ENCODE measurements around the gene LMBR1.

Gene LMBR1

GRCh38 chr7:156642306-156643045 lies 250.5 kb downstream of the LMBR1 start:
- H3K36me3 ChIP-seq (ENCODE audit: low read length) = no peaks in the 10 kb centered on the region
- H3K4me2 ChIP-seq (ENCODE audit: low read depth, low read length, poor library complexity, severe bottlenecking) = no peak overlapping the region
- H3K27me3 ChIP-seq (ENCODE audit: low read length) = no peaks in the 10 kb centered on the region
- H3K4me3 ChIP-seq (ENCODE audit: insufficient read depth, low read length, poor library complexity, severe bottlenecking) = no peak overlapping the region
- no peaks in the 10 kb centered on the region for H3K9me2 ChIP-seq (replicated peaks; ENCODE audit: insufficient read depth, low read length)
- H3K27ac ChIP-seq (ENCODE audit: low read depth, low read length) = no peak overlapping the region
- no peak overlapping the region for H2AFZ ChIP-seq (ENCODE audit: low read depth, low read length, severe bottlenecking)
- no peaks in the 10 kb centered on the region for H4K20me1 ChIP-seq (ENCODE audit: low read depth, low read length)
- TF ChIP-seq EZH2phosphoT487 (conservative IDR thresholded peaks at IDR 0.05; ENCODE audit: low read length) (no peak), CTCF (IDR thresholded peaks at IDR 0.05; ENCODE audit: insufficient read depth, low read length, poor library complexity, severe bottlenecking) (no peak)
- no peak overlapping the region for H3K9ac ChIP-seq (ENCODE audit: low read length)
- H3K79me2 ChIP-seq (ENCODE audit: insufficient read depth, low read length) = no peaks in the 10 kb centered on the region
- no peaks in the 10 kb centered on the region for H3K9me3 ChIP-seq (ENCODE audit: insufficient read depth, low read length)
- no peaks in the 10 kb centered on the region for H3F3A ChIP-seq (ENCODE audit: insufficient read depth)

GRCh38 chr7:156640949-156641485 lies 252.0 kb downstream of the LMBR1 start:
- peak overlapping the region; percentile 91 for H2AFZ ChIP-seq (ENCODE audit: low read depth, low read length, severe bottlenecking)
- peak overlapping the region; percentile 70 for H3K4me3 ChIP-seq (ENCODE audit: insufficient read depth, low read length, poor library complexity, severe bottlenecking)
- no peaks in the 10 kb centered on the region for H3K9me3 ChIP-seq (ENCODE audit: insufficient read depth, low read length)
- no peaks in the 10 kb centered on the region for H3K79me2 ChIP-seq (ENCODE audit: insufficient read depth, low read length)
- no peak for TF ChIP-seq CTCF (IDR thresholded peaks at IDR 0.05; ENCODE audit: insufficient read depth, low read length, poor library complexity, severe bottlenecking)
- no peak for TF ChIP-seq EZH2phosphoT487 (conservative IDR thresholded peaks at IDR 0.05; ENCODE audit: low read length)
- no peaks in the 10 kb centered on the region for H3K36me3 ChIP-seq (ENCODE audit: low read length)
- H3K9me2 ChIP-seq (replicated peaks; ENCODE audit: insufficient read depth, low read length) = no peaks in the 10 kb centered on the region
- no peaks in the 10 kb centered on the region for H4K20me1 ChIP-seq (ENCODE audit: low read depth, low read length)
- no peaks in the 10 kb centered on the region for H3F3A ChIP-seq (ENCODE audit: insufficient read depth)
- no peaks in the 10 kb centered on the region for H3K27me3 ChIP-seq (ENCODE audit: low read length)
- peak overlapping the region; percentile 85 for H3K4me2 ChIP-seq (ENCODE audit: low read depth, low read length, poor library complexity, severe bottlenecking)
- peak overlapping the region; percentile 84 for H3K9ac ChIP-seq (ENCODE audit: low read length)
- H3K27ac ChIP-seq (ENCODE audit: low read depth, low read length) = peak overlapping the region; percentile 16

GRCh38 chr7:156640257-156640948 lies 252.6 kb downstream of the LMBR1 start, which contains the start of gene RNF32:
Gene RNF32, plus strand, starts transcription at chr7:156640774. Its CDS starts 3,104 bp downstream, at chr7:156643878.
- peak within 1 kb of the TSS; percentile 16 for H3K27ac ChIP-seq (ENCODE audit: low read depth, low read length)
- peak within 1 kb of the TSS; percentile 93 for H2AFZ ChIP-seq (ENCODE audit: low read depth, low read length, severe bottlenecking)
- TF ChIP-seq CTCF (IDR thresholded peaks at IDR 0.05; ENCODE audit: insufficient read depth, low read length, poor library complexity, severe bottlenecking) (no peak), EZH2phosphoT487 (conservative IDR thresholded peaks at IDR 0.05; ENCODE audit: low read length) (no peak)
- H3F3A ChIP-seq (ENCODE audit: insufficient read depth) = no peaks in the 10 kb centered on the region
- no peaks in the 10 kb centered on the region for H3K27me3 ChIP-seq (ENCODE audit: low read length)
- H3K79me2 ChIP-seq (ENCODE audit: insufficient read depth, low read length) = no peaks in the 10 kb centered on the region
- H4K20me1 ChIP-seq (ENCODE audit: low read depth, low read length) = 0 out of 2 replicates have a peak, but pooled peaks cover 3% of the 10 kb centered on the region
- peak within 1 kb of the TSS; percentile 84 for H3K9ac ChIP-seq (ENCODE audit: low read length)
- H3K36me3 ChIP-seq (ENCODE audit: low read length) = no peaks in the 10 kb centered on the region
- no peaks in the 10 kb centered on the region for H3K9me2 ChIP-seq (replicated peaks; ENCODE audit: insufficient read depth, low read length)
- H3K9me3 ChIP-seq (ENCODE audit: insufficient read depth, low read length) = no peaks in the 10 kb centered on the region
- peak within 1 kb of the TSS; percentile 85 for H3K4me2 ChIP-seq (ENCODE audit: low read depth, low read length, poor library complexity, severe bottlenecking)
- H3K4me3 ChIP-seq (ENCODE audit: insufficient read depth, low read length, poor library complexity, severe bottlenecking) = peak within 1 kb of the TSS; percentile 70
